Gastrocnemius medialis (tissue), 4 donors: Measurements from ENCODE around the gene PITPNM2. TPM values are rescaled to one million over a fixed set of nuclear protein-coding genes. Genes with fewer than 3 reads are reported as not detected.
A peak's percentile ranks its signal among the peaks of the same experiment; 100 is the strongest.

Source experiments
- ATAC-seq, 2 donors: fragments of 150-250 bp; one replicate each; pipeline ENCODE4 v1.9.1; 2016
- DNase-seq, 2 donors: peaks; one replicate each; pipeline ENCODE4 v3.0.0-alpha.2; 2019
- H3K27ac ChIP-seq, 4 donors: fragments of 200-600 bp; sonication (generic); 1 replicate in 1 of 4; 2 replicates in 3 of 4; pipeline ENCODE4 v1.5.1; 2016 to 2018; ENCODE audit warnings: mild to moderate bottlenecking in 2 of 4, moderate library complexity in 1 of 4
- H3K27me3 ChIP-seq, 3 donors: fragments of 200-600 bp; sonication (generic) in 2 of 3; 1 replicate in 1 of 3; 2 replicates in 2 of 3; pipeline versions ENCODE4 v1.5.1 to v1.6.0; 2016 to 2019; ENCODE audit warnings: mild to moderate bottlenecking in 1 of 3, moderate library complexity in 1 of 3
- H3K36me3 ChIP-seq, 2 donors: fragments of 200-600 bp; sonication (generic) in 1 of 2; one replicate each; pipeline ENCODE4 v1.5.1; 2017 to 2018
- H3K4me1 ChIP-seq, 2 donors: fragments of 200-600 bp; sonication (generic) in 1 of 2; one replicate each; pipeline ENCODE4 v1.5.1; 2016 to 2017; ENCODE audit warnings: mild to moderate bottlenecking in 2 of 2
- H3K4me3 ChIP-seq, 4 donors: fragments of 200-600 bp; sonication (generic) in 3 of 4; 1 replicate in 1 of 4; 2 replicates in 3 of 4; pipeline ENCODE4 v1.5.1; 2016 to 2019; ENCODE audit warnings: mild to moderate bottlenecking in 2 of 4
- H3K9me3 ChIP-seq, 3 donors: fragments of 200-600 bp; sonication (generic) in 2 of 3; 1 replicate in 1 of 3; 2 replicates in 2 of 3; pipeline ENCODE4 v1.5.1; 2016 to 2019
- POLR2A ChIP-seq, 2 donors: fragments of 450-650 bp; IDR thresholded peaks; one replicate each; pipeline ENCODE4 v1.6.1; 2017; ENCODE audit warnings: antibody characterized with exemption in 2 of 2, mild to moderate bottlenecking in 2 of 2, moderate library complexity in 2 of 2
- in situ Hi-C, 4 donors: fragments of 200-750 bp; cut with MboI; loops; one replicate each; pipeline versions ENCODE4 v1.15.0 to v1.8.0; 2017; ENCODE audit warnings: low sequenced_read_pairs in 4 of 4
- intact Hi-C: fragments of 100-400 bp; cut with DNase I; formaldehyde crosslinking; loops from one replicate; pipeline ENCODE4 v1.15.1; 2023; ENCODE audit warnings: low total_unique reads
- total RNA-seq, 4 donors: library from RNA; depleted of rRNA; stranded (reverse); fragments of >200 nt; gene quantifications; one replicate each; pipeline versions ENCODE4 v1.1.0 to v1.2.3, GENCODE V29; 2016
- TF ChIP-seq, protein P1 (sequence below), 5 experiments: fragments of 450-650 bp in 3 of 5; fragments of 200-600 bp in 2 of 5; sonication (generic) in 2 of 5; IDR thresholded peaks in 4 of 5; conservative IDR thresholded peaks in 1 of 5; 1 replicate in 4 of 5; 2 replicates in 1 of 5; pipeline ENCODE4 v1.5.1; 2016 to 2019; ENCODE audit warnings: antibody characterized with exemption in 5 of 5, mild to moderate bottlenecking in 3 of 5, moderate library complexity in 3 of 5

Gene PITPNM2
- total RNA-seq, 4 donors from 2014 or later: 2.1 to 3.8 (median 3.3) TPM

DNA sequence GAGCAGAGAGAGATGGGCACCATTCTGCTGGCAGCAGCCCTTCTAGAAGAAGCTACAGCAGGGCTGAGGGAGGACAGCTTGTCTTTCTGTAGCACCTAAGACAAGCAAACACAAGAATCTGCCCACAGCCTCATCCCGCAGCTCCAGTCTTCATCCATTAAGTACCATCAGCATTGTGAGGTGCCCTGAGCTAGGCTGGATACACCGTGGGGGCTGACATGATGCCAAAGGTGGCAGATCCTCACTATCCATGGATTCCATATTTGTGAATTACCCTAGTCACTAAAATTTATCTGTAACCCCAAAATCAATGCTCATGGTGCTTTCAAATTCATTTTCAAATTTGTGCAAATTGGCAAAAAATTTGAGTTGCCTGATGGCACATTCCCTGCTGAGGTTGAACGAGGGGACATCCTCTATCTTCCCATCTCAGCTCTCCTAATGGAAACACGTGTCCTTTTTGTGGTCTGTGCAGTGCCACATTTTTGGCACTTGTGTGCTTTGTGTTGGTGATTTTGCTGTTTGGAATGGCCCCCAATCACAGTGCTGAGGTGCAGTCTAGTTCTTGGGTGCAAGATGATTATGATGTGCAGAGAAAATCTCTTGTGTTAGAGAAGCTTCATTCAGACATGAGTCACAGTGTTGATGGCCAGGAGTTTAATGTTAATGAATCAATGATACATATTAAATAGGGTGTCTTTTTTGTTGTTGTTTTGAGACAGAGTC lies 7.0 kb downstream of the PITPNM2 start:
- no peak overlapping the region for H3K4me3 ChIP-seq
- ATAC-seq (no peak), DNase-seq (no peak)
- TF ChIP-seq POLR2A (IDR thresholded peaks at IDR 0.05): no peak
- TF ChIP-seq, protein P1, sequence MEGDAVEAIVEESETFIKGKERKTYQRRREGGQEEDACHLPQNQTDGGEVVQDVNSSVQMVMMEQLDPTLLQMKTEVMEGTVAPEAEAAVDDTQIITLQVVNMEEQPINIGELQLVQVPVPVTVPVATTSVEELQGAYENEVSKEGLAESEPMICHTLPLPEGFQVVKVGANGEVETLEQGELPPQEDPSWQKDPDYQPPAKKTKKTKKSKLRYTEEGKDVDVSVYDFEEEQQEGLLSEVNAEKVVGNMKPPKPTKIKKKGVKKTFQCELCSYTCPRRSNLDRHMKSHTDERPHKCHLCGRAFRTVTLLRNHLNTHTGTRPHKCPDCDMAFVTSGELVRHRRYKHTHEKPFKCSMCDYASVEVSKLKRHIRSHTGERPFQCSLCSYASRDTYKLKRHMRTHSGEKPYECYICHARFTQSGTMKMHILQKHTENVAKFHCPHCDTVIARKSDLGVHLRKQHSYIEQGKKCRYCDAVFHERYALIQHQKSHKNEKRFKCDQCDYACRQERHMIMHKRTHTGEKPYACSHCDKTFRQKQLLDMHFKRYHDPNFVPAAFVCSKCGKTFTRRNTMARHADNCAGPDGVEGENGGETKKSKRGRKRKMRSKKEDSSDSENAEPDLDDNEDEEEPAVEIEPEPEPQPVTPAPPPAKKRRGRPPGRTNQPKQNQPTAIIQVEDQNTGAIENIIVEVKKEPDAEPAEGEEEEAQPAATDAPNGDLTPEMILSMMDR (IDR thresholded peaks at IDR 0.05 in 4 of 5, conservative IDR thresholded peaks at IDR 0.05 in 1 of 5): no peak
- H3K4me1 ChIP-seq: peaks cover 28 to 37% of the 10 kb centered on the region in 2 donors
- intact Hi-C loops: no loop called here
- no peaks in the 10 kb centered on the region for H3K9me3 ChIP-seq
- peak overlapping the region in 1 of 4 donors; percentile 55 for H3K27ac ChIP-seq
- in situ Hi-C loops: loop anchor here in 2 of 4 donors (10.0 kb wide), 1 partner anchor 99 kb away; no protein-coding TSS in a partner anchor
- H3K27me3 ChIP-seq: no peaks in the 10 kb centered on the region
- H3K36me3 ChIP-seq: no peaks in the 10 kb centered on the region

DNA sequence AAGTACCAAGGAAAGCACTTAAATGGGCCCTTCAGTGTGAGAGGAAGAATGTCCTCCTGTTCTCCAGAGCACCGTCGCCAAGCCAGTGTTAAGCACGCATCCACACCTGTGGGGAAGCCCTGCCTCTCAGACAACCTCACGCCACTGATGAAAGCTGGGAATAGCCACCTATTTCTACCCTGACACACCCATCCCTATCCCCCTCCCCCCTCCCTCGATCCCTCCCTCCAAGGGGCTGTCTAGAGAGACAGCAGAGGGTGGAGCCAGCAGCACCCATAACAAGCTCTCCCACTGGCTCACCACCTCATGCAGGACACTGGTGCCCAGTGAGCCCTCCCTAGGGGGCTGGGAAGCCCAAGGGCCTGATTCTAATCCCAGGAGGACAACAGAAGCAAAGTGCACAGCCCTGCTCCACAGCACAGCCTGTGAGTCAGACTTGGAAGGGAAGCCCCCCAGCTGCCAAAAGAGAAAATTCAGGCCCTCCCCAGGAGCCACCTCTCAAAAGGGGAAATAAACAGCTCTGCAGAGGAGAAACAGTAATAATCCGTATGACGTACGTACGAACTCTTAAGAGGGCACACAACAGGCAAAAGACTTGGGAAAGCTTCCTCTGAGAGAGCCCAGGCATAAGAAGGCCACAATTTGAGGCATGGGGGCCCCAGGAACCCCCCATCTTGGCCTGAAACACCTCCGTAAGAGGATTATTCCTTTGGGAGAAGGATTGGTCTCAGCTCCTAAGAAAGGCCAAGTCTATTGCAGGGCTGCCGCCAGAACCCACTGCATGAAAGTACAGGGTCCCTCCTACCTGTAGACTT lies 7.8 kb downstream of the PITPNM2 start:
- H3K36me3 ChIP-seq: no peaks in the 10 kb centered on the region
- no peak for ATAC-seq
- intact Hi-C loops: no loop called here

DNA sequence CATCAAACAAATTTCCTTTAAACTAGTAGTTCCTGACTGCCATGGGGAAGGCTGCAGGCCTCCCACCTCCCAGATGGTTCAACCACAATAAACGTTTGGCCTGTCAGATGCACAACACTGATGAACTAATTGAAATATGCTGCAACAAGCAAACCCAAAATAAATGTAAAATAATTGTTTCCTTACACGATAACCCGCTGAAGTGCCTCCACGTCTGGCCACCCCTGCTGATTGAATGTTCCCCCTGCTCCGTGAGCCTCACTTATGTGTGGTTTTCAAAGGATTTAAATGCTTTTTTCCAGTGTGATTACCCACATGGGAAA lies 8.4 kb downstream of the PITPNM2 start:
- Histone ChIP-seq H3K4me1 (peaks cover 26 to 34% of the 10 kb centered on the region in 2 donors), H3K4me3 (no peak overlapping the region), H3K36me3 (no peaks in the 10 kb centered on the region), H3K27ac (peak overlapping the region in 3 of 4 donors; percentile 55 to 68 (median 64)), H3K9me3 (no peaks in the 10 kb centered on the region), H3K27me3 (no peaks in the 10 kb centered on the region)
- no peak for TF ChIP-seq POLR2A (IDR thresholded peaks at IDR 0.05)
- TF ChIP-seq, protein P1 (IDR thresholded peaks at IDR 0.05 in 4 of 5, conservative IDR thresholded peaks at IDR 0.05 in 1 of 5): no peak
- no peak for DNase-seq
- ATAC-seq: no peak
- intact Hi-C loops (no loop called here), in situ Hi-C loops (loop anchor here in 2 of 4 donors (10.0 kb wide), 1 partner anchor 98 kb away; no protein-coding TSS in a partner anchor)

More for the DNA sequence above, 7.8 kb downstream of the PITPNM2 start:
- Histone ChIP-seq H3K27ac (peak overlapping the region in 3 of 4 donors; percentile 8 to 64 (median 55)), H3K4me3 (no peak overlapping the region), H3K27me3 (no peaks in the 10 kb centered on the region), H3K4me1 (peaks cover 26 to 34% of the 10 kb centered on the region in 2 donors), H3K9me3 (no peaks in the 10 kb centered on the region)
- TF ChIP-seq, protein P1 (IDR thresholded peaks at IDR 0.05 in 4 of 5, conservative IDR thresholded peaks at IDR 0.05 in 1 of 5): no peak
- no peak for DNase-seq
- in situ Hi-C loops: loop anchor here in 2 of 4 donors (10.0 kb wide), 1 partner anchor 98 kb away; no protein-coding TSS in a partner anchor

DNA sequence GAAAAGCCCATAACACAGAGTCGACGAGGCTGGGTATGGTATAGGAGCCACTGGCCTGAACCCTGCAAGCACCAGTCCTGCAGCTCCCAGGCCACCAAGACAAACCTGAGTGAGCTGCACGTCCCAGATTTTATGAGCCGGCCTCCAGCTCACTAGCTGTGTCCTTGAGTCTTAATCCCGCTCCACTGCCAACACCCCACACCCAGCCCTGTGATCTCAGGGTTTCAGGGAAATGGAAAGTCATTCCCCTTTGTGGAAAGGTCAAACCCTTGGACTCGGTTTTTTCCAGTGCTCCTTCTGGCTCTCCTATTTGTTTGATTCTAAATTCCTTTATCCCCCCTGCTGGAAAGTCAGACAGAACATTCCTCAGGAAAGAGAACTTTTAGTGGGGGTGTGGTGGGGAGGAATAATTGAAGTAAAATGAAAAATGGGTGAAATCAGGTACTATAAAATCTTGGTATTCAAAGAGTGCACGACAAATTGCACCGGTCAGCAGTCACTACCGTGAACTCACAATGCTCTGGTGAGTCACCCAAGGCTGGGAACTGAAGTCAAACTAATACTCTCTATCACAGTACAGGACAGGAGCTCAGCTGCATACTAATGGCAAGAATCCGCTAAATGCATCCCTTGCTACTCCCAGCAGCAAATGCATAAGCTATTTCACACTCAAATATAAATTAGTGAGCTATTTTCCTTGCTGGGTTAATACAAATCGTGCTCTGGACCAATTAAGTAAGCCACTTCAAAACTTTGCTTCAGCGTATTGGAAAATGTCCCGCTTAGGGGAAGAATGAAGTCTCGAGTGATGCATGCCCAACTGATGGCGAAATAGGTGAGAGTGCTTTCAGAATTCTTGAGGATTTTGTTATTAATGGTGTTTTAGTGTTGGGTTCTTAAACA lies 9.0 kb downstream of the PITPNM2 start:
- Histone ChIP-seq H3K27ac (peak overlapping the region; percentile 55 to 68 (median 61)), H3K36me3 (no peaks in the 10 kb centered on the region), H3K9me3 (no peaks in the 10 kb centered on the region), H3K4me3 (no peak overlapping the region), H3K4me1 (peaks cover 26 to 34% of the 10 kb centered on the region in 2 donors), H3K27me3 (no peaks in the 10 kb centered on the region)
- DNase-seq (peak in 1 of 2 donors; percentile 38), ATAC-seq (peak; percentile 84 to 93)
- intact Hi-C loops (no loop called here), in situ Hi-C loops (loop anchor here in 2 of 4 donors (10.0 kb wide), 1 partner anchor 97 kb away; no protein-coding TSS in a partner anchor)
- TF ChIP-seq, protein P1 (IDR thresholded peaks at IDR 0.05 in 4 of 5, conservative IDR thresholded peaks at IDR 0.05 in 1 of 5): no peak
- no peak for TF ChIP-seq POLR2A (IDR thresholded peaks at IDR 0.05)
